A549 (cell line): ENCODE results near the gene CNIH3. TPM values are rescaled to one million over a fixed set of nuclear protein-coding genes. Genes with fewer than 3 reads are reported as not detected.

Experiments used
- ATAC-seq, 2 experiments: fragments of 200-7000 bp in 1 of 2; fragments of >200 bp in 1 of 2; cut with Nextera tagmentation in 1 of 2; cut with Tn5 transposase in 1 of 2; 3 replicates each; pipeline versions ENCODE4 v1.8.0 to v1.9.1; 2018 to 2020; ENCODE audit warnings: mild to moderate bottlenecking in 1 of 2, moderate library complexity in 1 of 2
- CTCF ChIA-PET: fragments of 300-600 bp; sonication (Branson Sonifier 250); formaldehyde crosslinking; extraction: SDS; loops from one replicate; lab custom pipeline; 2021; ENCODE audit warnings: antibody characterized with exemption, inconsistent platforms; lab: Yijun Ruan, JAX
- POLR2A ChIA-PET: fragments of 350-600 bp; formaldehyde crosslinking; extraction: SDS; loops from one replicate; lab custom pipeline; 2021; ENCODE audit warnings: antibody characterized with exemption, inconsistent platforms; lab: Yijun Ruan, JAX
- DNase-seq, 2 experiments: peaks; one replicate each; pipeline versions ENCODE4 v3.0.0 to v3.0.0-alpha.2; 2011 to 2016; ENCODE audit warnings: low read depth in 1 of 2, low spot score in 1 of 2
- FAIRE-seq: peaks from 2 replicates; lab custom pipeline; 2011; peaks lifted over from hg19 to GRCh38; lab: Jason Lieb, UNC
- H3K27ac ChIP-seq, 2 experiments: fragments of >200 bp; sonication (Bioruptor Twin); formaldehyde crosslinking; 3 replicates each; pipeline ENCODE4 v1.5.1; 2016 to 2017
- H3K4me1 ChIP-seq: fragments of >200 bp; sonication (Bioruptor Twin); formaldehyde crosslinking; 3 replicates; pipeline ENCODE4 v1.6.1; 2016
- H3K4me2 ChIP-seq: fragments of >200 bp; sonication (Bioruptor Twin); formaldehyde crosslinking; 3 replicates; pipeline ENCODE4 v1.6.1; 2016
- H3K4me3 ChIP-seq: fragments of >200 bp; sonication (Bioruptor Twin); formaldehyde crosslinking; 3 replicates; pipeline ENCODE4 v1.5.1; 2016
- H3K9me3 ChIP-seq: fragments of >200 bp; sonication (Bioruptor Twin); formaldehyde crosslinking; 3 replicates; pipeline ENCODE4 v1.6.1; 2016
- CBX2 ChIP-seq: fragments of 200-600 bp; sonication (generic); IDR thresholded peaks from 2 replicates; pipeline ENCODE4 v1.6.1; 2016; ENCODE audit warnings: low read depth, mild to moderate bottlenecking, borderline replicate concordance
- CBX8 ChIP-seq: fragments of 200-600 bp; sonication (generic); IDR thresholded peaks from 2 replicates; pipeline ENCODE4 v1.6.1; 2016
- CEBPB ChIP-seq, 2 experiments: fragments of >200 bp in 1 of 2; sonication (Bioruptor Twin) in 1 of 2; formaldehyde crosslinking in 1 of 2; IDR thresholded peaks; 2 replicates each; pipeline ENCODE4 v1.6.1; 2012 to 2016
- EP300 ChIP-seq, 2 experiments: fragments of >200 bp; sonication (Bioruptor Twin); formaldehyde crosslinking; IDR thresholded peaks; 2 replicates in 1 of 2; 3 replicates in 1 of 2; pipeline ENCODE4 v1.6.1; 2016 to 2017
- FOSB ChIP-seq: fragments of 250-450 bp; sonication (Bioruptor Pico); IDR thresholded peaks from 2 replicates; pipeline ENCODE4 v1.5.0; 2020; ENCODE audit warnings: mild to moderate bottlenecking, moderate library complexity
- FOSL2 ChIP-seq, 2 experiments: fragments of 450-650 bp in 1 of 2; fragments of >200 bp in 1 of 2; sonication (Bioruptor Twin) in 1 of 2; formaldehyde crosslinking; IDR thresholded peaks; 2 replicates each; pipeline versions ENCODE4 v1.5.0 to v1.6.1; 2016 to 2020; ENCODE audit warnings: mild to moderate bottlenecking in 1 of 2, moderate library complexity in 1 of 2
- FOXS1 ChIP-seq: fragments of 250-450 bp; sonication (Bioruptor Pico); IDR thresholded peaks from 2 replicates; pipeline ENCODE4 v1.5.0; 2020; ENCODE audit warnings: mild to moderate bottlenecking, moderate library complexity
- JUNB ChIP-seq: fragments of >200 bp; sonication (Bioruptor Twin); formaldehyde crosslinking; IDR thresholded peaks from 2 replicates; pipeline ENCODE4 v1.6.1; 2016
- KDM5A ChIP-seq: fragments of 200-600 bp; sonication (generic); IDR thresholded peaks from 2 replicates; pipeline ENCODE4 v1.6.1; 2016; ENCODE audit warnings: antibody characterized with exemption, mild to moderate bottlenecking
- NFE2L2 ChIP-seq: fragments of 150-350 bp; conservative IDR thresholded peaks from 2 replicates; pipeline ENCODE4 v1.6.1; 2014; ENCODE audit warnings: low read length
- NPAS2 ChIP-seq: fragments of 250-450 bp; sonication (Bioruptor Pico); IDR thresholded peaks from 2 replicates; pipeline ENCODE4 v1.8.0; 2022; ENCODE audit warnings: mild to moderate bottlenecking, moderate library complexity, borderline replicate concordance
- POLR2AphosphoS2 ChIP-seq: conservative IDR thresholded peaks from 2 replicates; pipeline ENCODE4 v1.6.1; 2012; ENCODE audit warnings: low read length, improper control_type of control experiment, inconsistent platforms
- RAD21 ChIP-seq, 2 experiments: fragments of >200 bp in 1 of 2; sonication (Bioruptor Twin) in 1 of 2; formaldehyde crosslinking in 1 of 2; IDR thresholded peaks in 1 of 2; conservative IDR thresholded peaks in 1 of 2; 2 replicates in 1 of 2; 3 replicates in 1 of 2; pipeline ENCODE4 v1.6.1; 2012 to 2018; ENCODE audit warnings: inconsistent platforms in 1 of 2
- RCOR1 ChIP-seq: fragments of 150-350 bp; IDR thresholded peaks from 2 replicates; pipeline ENCODE4 v1.6.1; 2014; ENCODE audit warnings: antibody characterized with exemption, low read length, low read depth
- RNF2 ChIP-seq: fragments of 200-600 bp; sonication (generic); IDR thresholded peaks from 2 replicates; pipeline ENCODE4 v1.6.1; 2016; ENCODE audit warnings: low read depth, mild to moderate bottlenecking, antibody characterized with exemption, moderate library complexity, borderline replicate concordance
- SMC3 ChIP-seq: fragments of >200 bp; sonication (Bioruptor Twin); formaldehyde crosslinking; IDR thresholded peaks from 3 replicates; pipeline ENCODE4 v1.6.1; 2018; ENCODE audit warnings: inconsistent platforms
- TFCP2L1 ChIP-seq: fragments of 250-450 bp; sonication (Bioruptor Pico); IDR thresholded peaks from 2 replicates; pipeline ENCODE4 v1.5.0; 2021; ENCODE audit warnings: mild to moderate bottlenecking
- TP53 ChIP-seq: fragments of 250-450 bp; sonication (Bioruptor Pico); IDR thresholded peaks from 2 replicates; pipeline ENCODE4 v1.5.0; 2021; ENCODE audit warnings: mild to moderate bottlenecking, moderate library complexity
- ZSCAN20 ChIP-seq: fragments of 250-450 bp; sonication (Bioruptor Pico); IDR thresholded peaks from 2 replicates; pipeline ENCODE4 v1.8.0; 2022; ENCODE audit warnings: mild to moderate bottlenecking, moderate library complexity
- WGBS: methylation state at CpG from one replicate; pipeline ENCODE4 v1.1.6; 2017; ENCODE audit errors: missing lambda C conversion rate; 5-methylcytosine and 5-hydroxymethylcytosine counted together
- polyA plus RNA-seq, 4 experiments: library from polyadenylated mRNA; depleted of rRNA in 3 of 4; stranded (reverse); fragments of >200 nt; fragmentation: RNase III in 1 of 4; extraction: RNeasy Plus Mini Kit Qiagen cat#74134 plus additional on column Dnase treatment in 1 of 4; gene quantifications; 2 replicates in 3 of 4; 3 replicates in 1 of 4; pipeline ENCODE4 v1.2.3, GENCODE V29; 2011 to 2017
- TF ChIP-seq, protein P1 (sequence below): fragments of 250-450 bp; sonication (Bioruptor Pico); IDR thresholded peaks from 2 replicates; pipeline ENCODE4 v1.5.0; 2020; ENCODE audit warnings: low read depth, mild to moderate bottlenecking, moderate library complexity
- TF ChIP-seq, protein P2 (sequence below): fragments of 250-450 bp; sonication (Bioruptor Pico); IDR thresholded peaks from 2 replicates; pipeline ENCODE4 v1.5.0; 2021; ENCODE audit warnings: mild to moderate bottlenecking, moderate library complexity, borderline replicate concordance
- TF ChIP-seq, protein P3 (sequence below): fragments of >200 bp; sonication (Bioruptor Twin); formaldehyde crosslinking; IDR thresholded peaks from 3 replicates; pipeline ENCODE4 v1.6.1; 2016
- TF ChIP-seq, protein P4 (sequence below): fragments of 450-650 bp; IDR thresholded peaks from 2 replicates; pipeline ENCODE4 v1.6.1; 2014; ENCODE audit warnings: antibody characterized with exemption
- TF ChIP-seq, protein P5 (sequence below): IDR thresholded peaks from 2 replicates; pipeline ENCODE4 v1.6.1; 2012

Gene CNIH3
- polyA plus RNA-seq, 2 of the 4 experiments (the other 2 are of a cell fraction): 0.61 to 0.85 TPM

DNA sequence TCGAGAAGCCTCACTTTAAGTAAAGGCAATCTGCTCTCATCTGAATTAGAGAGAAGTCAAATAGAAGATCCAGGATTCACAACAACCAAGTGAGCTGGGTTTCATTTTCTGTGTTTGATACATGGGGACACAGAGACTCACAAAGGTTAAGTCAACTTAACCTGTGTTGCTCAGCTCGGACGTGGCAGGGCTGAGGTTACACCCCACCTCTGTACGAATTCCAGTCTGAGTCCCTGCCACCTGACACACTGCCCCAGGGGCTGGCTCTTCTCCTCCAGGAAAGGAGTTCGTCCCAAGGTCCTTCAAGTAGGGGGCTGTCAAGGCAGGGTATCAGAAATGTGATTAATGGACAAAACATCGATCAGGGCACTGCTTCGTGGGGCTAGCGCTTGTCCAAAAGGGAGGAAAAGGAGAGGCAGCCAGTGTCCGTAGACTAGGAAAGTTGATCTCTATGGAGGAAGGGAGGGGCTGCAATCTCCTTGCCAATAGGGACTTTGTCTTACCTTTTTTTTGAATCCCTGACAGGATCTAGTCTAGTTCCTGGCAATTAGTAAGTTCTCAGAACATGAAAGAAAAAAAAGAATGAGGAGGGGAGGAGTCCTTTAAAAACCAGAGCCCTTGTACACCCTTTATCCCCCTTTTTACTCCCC is 116.4 kb downstream of the CNIH3 start:
- Histone ChIP-seq H3K4me3 (no peak overlapping the region), H3K4me1 (no peaks in the 10 kb centered on the region), H3K27ac (no peak overlapping the region), H3K4me2 (no peak overlapping the region), H3K9me3 (no peaks in the 10 kb centered on the region)
- no peak for TF ChIP-seq SMC3
- TF ChIP-seq, protein P1, sequence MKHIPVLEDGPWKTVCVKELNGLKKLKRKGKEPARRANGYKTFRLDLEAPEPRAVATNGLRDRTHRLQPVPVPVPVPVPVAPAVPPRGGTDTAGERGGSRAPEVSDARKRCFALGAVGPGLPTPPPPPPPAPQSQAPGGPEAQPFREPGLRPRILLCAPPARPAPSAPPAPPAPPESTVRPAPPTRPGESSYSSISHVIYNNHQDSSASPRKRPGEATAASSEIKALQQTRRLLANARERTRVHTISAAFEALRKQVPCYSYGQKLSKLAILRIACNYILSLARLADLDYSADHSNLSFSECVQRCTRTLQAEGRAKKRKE (CRISPR knock-in tag): no peak
- no peak for TF ChIP-seq KDM5A
- no peak for TF ChIP-seq RAD21 (conservative IDR thresholded peaks at IDR 0.05 in 1 of 2, IDR thresholded peaks at IDR 0.05 in 1 of 2)
- TF ChIP-seq, protein P2, sequence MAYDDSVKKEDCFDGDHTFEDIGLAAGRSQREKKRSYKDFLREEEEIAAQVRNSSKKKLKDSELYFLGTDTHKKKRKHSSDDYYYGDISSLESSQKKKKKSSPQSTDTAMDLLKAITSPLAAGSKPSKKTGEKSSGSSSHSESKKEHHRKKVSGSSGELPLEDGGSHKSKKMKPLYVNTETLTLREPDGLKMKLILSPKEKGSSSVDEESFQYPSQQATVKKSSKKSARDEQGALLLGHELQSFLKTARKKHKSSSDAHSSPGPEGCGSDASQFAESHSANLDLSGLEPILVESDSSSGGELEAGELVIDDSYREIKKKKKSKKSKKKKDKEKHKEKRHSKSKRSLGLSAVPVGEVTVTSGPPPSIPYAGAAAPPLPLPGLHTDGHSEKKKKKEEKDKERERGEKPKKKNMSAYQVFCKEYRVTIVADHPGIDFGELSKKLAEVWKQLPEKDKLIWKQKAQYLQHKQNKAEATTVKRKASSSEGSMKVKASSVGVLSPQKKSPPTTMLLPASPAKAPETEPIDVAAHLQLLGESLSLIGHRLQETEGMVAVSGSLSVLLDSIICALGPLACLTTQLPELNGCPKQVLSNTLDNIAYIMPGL: no peak
- no peak for TF ChIP-seq EP300 (IDR thresholded peaks at IDR 0.05)
- TF ChIP-seq CBX8: no peak
- TF ChIP-seq ZSCAN20 (CRISPR knock-in tag): no peak
- TF ChIP-seq NFE2L2: no peak
- no peak for TF ChIP-seq TP53 (CRISPR knock-in tag)
- no peak for TF ChIP-seq JUNB
- TF ChIP-seq, protein P3, sequence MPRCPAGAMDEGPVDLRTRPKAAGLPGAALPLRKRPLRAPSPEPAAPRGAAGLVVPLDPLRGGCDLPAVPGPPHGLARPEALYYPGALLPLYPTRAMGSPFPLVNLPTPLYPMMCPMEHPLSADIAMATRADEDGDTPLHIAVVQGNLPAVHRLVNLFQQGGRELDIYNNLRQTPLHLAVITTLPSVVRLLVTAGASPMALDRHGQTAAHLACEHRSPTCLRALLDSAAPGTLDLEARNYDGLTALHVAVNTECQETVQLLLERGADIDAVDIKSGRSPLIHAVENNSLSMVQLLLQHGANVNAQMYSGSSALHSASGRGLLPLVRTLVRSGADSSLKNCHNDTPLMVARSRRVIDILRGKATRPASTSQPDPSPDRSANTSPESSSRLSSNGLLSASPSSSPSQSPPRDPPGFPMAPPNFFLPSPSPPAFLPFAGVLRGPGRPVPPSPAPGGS: no peak
- TF ChIP-seq, protein P4, sequence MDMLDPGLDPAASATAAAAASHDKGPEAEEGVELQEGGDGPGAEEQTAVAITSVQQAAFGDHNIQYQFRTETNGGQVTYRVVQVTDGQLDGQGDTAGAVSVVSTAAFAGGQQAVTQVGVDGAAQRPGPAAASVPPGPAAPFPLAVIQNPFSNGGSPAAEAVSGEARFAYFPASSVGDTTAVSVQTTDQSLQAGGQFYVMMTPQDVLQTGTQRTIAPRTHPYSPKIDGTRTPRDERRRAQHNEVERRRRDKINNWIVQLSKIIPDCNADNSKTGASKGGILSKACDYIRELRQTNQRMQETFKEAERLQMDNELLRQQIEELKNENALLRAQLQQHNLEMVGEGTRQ: no peak
- TF ChIP-seq CEBPB (IDR thresholded peaks at IDR 0.05): no peak
- no peak for TF ChIP-seq RNF2
- TF ChIP-seq NPAS2: no peak
- TF ChIP-seq FOXS1 (CRISPR knock-in tag): no peak
- no peak for TF ChIP-seq CBX2
- no peak for TF ChIP-seq RCOR1
- TF ChIP-seq POLR2AphosphoS2: no peak
- DNase-seq: no peak
- FAIRE-seq: no peak
- WGBS: 40% methylated on average over 9 of the region's 9 CpGs
- POLR2A ChIA-PET: no interaction called here
- CTCF ChIA-PET: no interaction called here
- ATAC-seq: no peak

DNA sequence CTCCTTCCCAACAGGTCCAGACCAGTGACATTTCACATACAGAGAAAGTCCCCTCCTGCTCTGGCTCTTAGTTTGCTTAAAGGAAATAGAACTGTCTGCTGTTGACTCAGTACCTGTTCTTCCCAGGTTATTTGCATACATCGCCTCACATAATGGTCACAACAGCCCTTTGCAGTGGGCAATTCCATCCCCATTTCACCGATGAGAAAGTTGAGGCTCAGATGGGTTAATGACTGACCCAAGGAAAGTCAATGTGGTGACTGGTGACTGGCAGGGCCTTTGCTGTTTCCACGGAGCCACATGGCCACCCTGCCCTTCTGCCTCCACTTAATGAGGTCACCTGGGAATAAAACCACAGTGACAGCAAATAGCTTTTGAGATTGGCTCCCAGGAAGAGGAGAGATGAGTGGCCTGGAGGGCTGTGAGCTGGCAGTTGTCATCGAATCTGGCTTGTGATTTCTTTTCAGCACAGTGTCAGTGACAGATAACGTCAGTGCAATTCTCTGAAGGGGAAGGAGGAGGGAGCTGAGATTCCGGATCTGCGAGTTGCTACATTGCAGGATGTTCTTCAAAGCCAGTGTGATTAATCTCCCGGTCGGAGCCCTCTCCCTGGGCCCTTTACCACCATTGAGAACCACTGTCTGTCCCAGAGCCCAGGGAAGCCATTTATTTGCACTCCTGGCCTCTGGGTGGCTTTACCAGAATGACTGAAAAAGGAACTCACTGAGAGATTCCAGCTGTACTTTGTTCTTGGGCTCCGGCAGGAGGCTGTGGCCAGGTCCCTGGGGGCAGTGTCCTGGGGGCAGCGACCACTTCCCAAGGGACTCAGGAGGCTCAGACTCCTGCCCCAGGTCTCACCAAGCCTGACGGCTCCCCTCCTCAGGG is 117.2 kb downstream of the CNIH3 start:
- TF ChIP-seq FOSB (CRISPR knock-in tag): no peak
- TF ChIP-seq, protein P5, sequence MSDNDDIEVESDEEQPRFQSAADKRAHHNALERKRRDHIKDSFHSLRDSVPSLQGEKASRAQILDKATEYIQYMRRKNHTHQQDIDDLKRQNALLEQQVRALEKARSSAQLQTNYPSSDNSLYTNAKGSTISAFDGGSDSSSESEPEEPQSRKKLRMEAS: no peak
- TF ChIP-seq TP53 (CRISPR knock-in tag): no peak
- TF ChIP-seq FOSL2 (IDR thresholded peaks at IDR 0.05): no peak
- no peak for TF ChIP-seq FOSL2 (CRISPR knock-in tag; IDR thresholded peaks at IDR 0.05)
- no peak for TF ChIP-seq RAD21 (conservative IDR thresholded peaks at IDR 0.05 in 1 of 2, IDR thresholded peaks at IDR 0.05 in 1 of 2)
- TF ChIP-seq NPAS2: no peak
- no peak for TF ChIP-seq TFCP2L1 (CRISPR knock-in tag)
- ChIA-PET CTCF (no interaction called here), POLR2A (no interaction called here)
- H3K4me1 ChIP-seq: no peaks in the 10 kb centered on the region
- no peak overlapping the region for H3K27ac ChIP-seq
- ATAC-seq (no peak), FAIRE-seq (no peak), DNase-seq (no peak)
- H3K4me3 ChIP-seq: no peak overlapping the region
- H3K4me2 ChIP-seq: no peak overlapping the region
- 36% methylated on average over 11 of the region's 12 CpGs for WGBS
- no peaks in the 10 kb centered on the region for H3K9me3 ChIP-seq
